ENCODE results near the gene CHCHD1.

GRCh38 chr10:73762915-73763314 lies 18.9 kb upstream of the CHCHD1 start:
- no peak for TF ChIP-seq EZH2 (IDR thresholded peaks at IDR 0.05; ENCODE audit: borderline replicate concordance, low read depth, low read length, severe bottlenecking)
- TF ChIP-seq CTCF (IDR thresholded peaks at IDR 0.05; ENCODE audit: extremely low read depth in 1 of 2, insufficient read depth in 1 of 2, low read depth in 1 of 2, low read length in 2 of 2), result no peak
- no peak for TF ChIP-seq POLR2A (IDR thresholded peaks at IDR 0.05; ENCODE audit: low read depth, low read length)
- no peak for TF ChIP-seq POLR2AphosphoS5 (IDR thresholded peaks at IDR 0.05; ENCODE audit: insufficient read depth, low read depth, low read length)
- no peak for TF ChIP-seq MYC (IDR thresholded peaks at IDR 0.05; ENCODE audit: low read depth, low read length)
- TF ChIP-seq JUN (IDR thresholded peaks at IDR 0.05; ENCODE audit: borderline replicate concordance, insufficient read depth, insufficient read length, low read depth), result no peak
